GM19025 (cell line): Measurements from ENCODE around the gene BBX.

ENCODE experiments used
- ATAC-seq: cut with Tn5 transposase; IDR thresholded peaks from one replicate; pipeline ENCODE4 v1.9.1; 2021; ENCODE audit warnings: mild to moderate bottlenecking, low read depth, moderate library complexity; ENCODE audit not compliant: unreplicated experiment

BBX gene

DNA sequence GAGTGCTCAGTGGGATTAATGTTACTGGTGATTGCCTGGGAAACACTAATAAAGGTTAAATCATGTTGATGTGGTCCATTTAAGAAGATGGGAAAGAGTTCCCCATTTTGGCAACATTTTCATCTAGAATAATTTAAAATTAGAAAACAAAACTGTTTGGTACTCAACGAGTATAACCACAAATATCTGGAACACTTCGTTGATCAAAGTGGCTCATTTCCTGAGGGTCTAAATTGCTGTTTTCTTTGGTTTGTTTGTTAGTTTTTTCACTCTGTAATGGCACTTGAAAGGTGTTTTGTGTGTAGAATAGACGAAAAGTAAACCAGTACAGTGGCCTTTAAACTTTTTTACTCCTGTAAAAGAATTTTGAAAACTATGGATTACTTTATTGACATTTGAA, 73.9 kb downstream of the BBX start:
- ATAC-seq = no peak

DNA sequence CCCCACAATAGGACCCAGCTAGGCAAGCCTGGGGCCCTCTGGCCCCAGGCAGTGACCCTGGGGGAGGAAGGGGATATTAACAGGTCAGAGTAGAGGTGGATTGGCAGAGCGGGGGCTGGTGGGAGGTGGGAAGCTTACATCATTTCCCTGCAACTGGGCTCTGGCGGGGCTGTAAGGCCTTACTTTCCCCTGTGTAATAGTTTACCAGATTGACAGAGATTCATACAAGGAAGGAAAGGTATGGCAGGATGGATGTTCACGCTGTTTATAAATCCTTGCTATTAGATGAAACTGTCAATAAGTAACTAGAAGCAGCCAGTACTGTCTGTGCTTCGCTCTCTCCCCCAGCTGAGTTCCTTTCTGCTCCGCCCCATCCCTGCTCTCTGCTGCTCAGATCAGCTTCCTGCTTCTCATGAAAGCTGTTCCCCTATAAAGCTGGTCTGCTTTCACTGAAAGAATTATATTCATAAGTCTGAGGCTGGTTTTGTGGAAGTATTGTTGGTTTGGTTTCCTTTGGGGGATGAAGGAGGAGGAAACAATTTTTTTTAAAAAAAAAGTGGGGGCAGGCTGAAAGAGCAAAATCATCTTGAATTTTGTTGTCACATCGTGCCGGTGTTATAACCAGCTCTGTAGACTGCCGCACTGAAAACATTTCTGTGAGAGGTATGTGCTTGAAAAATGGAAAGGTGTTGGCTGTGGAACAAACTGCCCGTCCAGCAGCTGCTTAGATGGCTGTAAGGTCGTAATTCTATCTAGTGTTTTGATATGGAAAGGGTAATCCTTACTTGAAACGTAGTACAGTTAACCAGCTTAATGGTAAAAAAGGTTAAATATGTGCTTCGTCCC, 76.4 kb downstream of the BBX start:
- peak; percentile 92 for ATAC-seq

DNA sequence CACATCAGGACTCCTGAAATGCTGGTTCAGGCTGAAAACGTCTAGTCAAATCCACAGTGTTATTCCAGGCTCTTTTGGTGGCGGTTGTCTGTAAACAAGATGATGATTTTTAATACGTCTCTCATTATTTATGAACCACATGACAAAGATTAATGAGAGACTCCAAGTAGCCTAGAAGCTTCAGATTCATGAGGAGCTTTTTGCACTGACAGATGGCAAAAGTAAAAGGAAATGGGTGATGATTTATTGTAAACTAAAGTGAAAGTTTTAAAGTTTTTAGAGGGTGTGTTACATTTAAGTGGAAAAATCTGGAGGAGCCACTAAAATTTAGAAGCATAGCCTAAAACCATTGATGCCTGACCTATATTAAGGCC, 77.0 kb downstream of the BBX start:
- ATAC-seq = no peak

DNA sequence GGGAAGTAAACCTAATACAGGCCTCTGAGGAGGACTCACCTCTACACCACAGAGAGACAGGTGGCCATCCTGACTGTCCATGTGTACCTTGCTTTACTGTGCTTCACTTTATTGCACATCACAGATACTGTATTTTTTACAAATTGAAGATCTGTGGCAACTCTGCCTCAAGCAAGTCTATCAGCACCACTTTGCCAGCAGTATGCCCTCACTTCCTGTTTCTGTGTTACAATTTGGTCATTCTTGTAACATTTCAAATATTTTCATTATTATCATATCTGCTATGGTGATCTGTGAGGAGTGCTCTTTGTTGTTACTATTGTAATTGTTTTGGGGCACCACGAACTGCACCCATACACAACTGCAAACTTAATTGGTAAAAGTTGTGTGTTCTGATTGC, 78.0 kb downstream of the BBX start:
- no peak for ATAC-seq

DNA sequence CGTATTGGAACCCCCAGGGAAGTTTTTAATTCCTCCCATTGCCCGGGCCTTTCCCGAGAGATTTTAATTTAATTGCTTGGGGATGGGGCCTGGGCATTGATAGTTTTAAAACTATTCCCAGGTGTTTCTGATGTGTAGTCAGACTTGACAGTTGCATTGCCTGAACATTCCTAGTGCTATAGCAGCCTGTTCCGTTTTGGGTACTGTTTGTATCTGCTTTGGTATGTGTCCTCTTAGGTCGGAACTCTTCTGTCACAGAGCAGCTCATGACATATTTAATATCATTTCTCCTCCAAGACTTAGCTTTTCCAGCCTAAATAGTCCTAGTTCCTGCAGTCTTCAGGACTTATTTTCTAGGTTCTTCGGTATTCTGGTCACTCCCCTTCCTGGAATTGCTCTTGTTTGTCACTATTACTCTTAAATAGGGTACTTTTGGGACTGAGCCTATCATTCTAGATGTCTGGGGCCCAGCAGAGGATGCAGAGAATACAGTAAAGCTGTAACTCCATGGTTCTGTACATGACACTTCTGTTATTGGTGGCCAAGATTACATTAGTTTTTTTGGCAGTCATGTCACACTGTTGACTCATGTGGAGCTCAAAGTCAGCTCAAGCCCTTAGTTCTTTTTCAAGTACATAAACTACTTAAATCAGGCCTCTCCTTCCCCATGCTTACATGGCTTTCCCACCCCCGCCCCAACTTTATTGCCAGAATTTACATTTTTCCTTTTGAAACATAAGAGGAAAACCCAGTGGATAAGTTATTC, 81.5 kb downstream of the BBX start:
- ATAC-seq = no peak

DNA sequence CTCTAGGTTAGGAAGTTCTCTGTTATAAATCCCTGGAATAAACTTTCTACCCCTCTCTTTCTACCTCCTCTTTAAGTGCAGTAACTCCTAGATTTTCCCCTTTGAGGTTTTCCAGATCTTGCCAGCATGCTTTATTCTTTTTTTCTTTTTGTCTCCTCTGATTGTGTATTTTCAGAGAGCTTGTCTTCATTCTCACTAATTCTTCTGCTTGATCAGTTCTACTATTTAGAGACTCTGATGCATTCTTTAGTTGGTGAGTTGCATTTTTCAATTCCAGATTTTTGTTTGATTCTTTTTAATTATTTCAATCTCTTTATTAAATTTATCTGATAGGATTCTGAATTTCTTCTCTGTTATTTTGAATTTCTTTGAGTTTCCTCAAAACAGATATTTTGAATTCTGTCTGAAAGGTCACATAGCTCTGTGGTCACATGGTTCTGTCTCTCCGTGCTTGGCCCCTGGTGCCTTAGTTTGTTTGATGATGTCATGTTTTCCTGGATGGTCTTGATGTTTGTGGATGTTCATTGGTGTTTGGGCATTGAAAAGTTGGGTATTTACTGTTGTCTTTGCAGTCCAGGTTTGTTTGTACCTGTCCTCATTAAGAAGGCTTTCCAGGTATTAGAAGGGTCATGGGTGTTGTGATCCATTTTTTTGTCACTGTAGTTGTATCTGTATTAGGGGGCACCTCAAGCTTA, 89.2 kb downstream of the BBX start:
- no peak for ATAC-seq

DNA sequence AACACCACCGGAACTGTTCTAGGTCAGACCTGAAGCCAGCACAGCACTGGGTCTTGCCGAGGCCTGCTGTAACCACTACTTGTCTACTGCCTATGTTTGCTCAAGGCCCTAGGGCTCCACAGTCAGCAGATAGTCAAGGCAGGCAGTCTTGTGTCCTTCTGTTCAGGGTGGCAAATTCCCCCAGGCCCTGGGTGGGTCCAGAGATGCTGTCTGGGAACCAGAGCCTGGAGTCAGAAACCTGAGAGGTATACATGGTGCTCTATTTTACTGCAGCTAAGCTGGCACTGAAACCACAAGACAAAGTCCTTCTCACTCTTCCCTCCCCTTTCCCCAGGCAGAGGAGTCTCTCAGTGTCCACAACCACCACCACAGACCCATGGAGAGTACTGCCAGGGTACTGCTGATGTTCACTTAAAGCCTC, 89.9 kb downstream of the BBX start:
- ATAC-seq = no peak

DNA sequence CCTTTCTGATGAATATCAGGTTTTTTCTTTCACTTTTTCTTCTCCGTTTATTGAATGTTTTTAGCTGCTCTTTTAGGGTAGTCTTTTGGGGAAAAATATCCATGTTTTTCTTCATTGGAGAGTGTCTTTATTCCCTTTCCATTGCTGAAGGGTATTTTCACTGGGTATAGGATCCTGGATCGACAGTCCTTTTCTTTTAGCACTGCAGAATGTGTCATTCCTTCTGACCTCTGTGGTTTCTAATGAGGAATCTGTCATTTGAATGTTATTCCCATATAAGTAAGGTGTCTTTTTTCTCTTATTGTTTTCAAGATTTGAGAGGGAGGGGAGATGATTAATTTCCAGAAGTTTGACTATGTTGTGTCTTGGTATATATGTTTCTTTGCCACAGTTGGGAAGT, 96.8 kb downstream of the BBX start:
- no peak for ATAC-seq

DNA sequence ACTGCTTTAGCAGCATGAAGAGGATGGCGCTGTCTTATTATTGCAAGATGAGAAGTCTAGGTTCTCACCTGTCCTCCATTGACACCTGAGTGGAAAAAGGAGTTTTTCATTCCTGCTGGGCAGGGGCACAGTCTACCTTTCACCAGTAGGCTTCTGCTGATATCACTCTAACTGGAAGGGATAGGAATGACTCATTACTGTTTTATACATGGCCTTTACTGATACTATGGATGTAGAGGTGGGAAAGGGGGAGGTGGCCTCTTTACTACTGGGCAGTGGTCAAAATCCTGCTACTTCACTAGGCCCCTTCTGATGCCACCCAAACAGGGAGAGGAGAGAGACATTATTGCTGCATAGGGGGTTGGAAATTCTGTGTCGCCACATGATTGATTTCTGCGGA, 97.8 kb downstream of the BBX start:
- no peak for ATAC-seq

DNA sequence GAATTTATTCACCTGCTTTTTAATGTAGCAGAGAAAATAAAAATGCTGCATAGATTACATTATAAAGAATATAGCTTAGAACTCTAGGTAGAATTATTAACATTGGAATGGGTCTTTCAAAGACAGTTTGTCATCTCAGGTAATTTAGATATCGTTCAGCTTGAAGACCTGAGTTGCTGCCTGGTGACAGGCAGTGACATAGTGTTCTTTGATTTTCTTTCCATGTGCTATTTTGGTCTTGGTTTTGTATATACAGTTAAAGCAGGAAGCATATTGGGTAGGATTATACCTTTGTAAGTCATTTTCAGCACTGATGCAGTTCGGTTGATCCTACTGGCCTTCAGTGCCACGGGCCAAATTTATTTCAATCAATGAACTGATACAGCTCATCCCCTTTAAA, 98.7 kb downstream of the BBX start:
- ATAC-seq = no peak

DNA sequence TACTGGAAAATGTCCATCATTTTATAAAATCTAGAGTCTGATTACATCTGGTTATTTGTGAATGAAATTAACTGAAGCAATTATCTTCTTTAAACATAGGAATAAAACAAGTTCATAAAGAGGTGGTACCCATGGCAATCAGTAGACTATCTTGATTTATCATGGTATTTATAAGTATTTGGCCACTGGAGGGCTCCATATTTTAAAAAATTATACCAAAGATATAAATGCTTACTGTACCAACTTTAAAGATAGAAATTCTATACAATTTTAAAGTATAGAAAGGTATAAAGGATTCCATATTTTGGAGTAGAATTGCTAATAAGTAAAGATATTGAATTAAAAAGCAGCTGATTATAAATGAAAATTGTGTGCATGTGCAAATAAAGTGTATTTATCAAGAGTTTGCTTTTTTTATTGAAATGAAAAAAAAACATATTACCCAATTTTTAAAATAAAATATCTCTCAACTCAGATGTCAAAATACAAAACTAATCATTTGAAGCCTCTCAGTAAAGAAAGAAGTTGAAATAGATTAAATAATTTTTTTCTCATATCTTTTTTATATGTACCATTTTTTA, 105.3 kb downstream of the BBX start:
- no peak for ATAC-seq

DNA sequence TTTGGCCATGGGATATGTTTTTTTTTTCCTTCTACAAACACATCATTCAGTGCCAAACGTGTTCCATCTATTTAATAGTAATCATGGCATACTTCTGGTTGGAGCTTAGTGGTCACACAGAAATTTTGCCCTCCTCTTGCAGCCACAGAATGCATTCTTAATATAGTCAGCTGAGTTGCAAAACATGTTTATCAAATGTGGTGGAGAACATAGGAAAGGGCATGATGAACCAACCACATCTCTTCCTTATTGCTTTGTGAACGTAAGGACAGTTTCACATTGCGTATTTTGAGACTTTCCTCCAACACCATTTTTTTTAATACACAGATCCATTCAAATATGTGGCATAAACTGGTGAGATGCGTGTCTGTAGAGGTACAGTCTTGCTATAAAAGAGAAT, 106.8 kb downstream of the BBX start:
- no peak for ATAC-seq

DNA sequence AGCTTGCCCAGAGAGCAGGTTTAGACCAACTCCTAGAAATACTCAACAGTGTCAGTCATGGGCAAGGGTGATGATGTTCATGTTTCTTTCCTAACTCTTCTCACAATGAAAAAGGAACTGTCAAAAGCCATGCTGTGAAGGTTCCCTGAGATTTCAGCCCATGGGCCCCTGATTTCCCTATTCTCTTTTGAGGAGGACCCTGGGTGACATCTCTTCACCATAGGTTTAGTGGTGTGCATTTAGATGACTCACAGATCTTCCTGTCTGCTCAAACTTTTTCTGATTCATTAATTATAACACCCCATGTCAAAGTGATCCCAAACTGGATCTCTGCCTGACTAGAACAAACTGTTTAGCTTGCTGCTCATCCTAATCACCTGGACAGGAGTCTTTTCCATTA, 108.0 kb downstream of the BBX start:
- no peak for ATAC-seq

DNA sequence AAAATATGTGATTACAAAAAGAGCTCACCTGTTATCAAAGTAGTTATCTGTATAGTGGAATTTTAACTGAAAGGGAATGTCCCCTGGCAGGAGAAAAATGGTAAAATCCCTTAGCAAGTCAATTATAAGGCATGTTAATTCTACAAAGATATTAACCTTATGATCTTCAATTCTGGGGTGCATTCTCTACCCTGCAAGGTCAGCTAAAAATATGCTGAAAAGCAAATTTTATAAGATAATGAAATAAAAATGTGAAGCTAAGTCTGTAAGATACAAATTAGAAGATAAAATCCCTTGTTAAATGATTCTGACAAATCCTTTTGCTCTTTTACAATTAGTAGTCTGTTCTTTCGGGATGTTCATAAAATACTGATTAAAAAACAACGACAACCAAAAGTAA, 109.8 kb downstream of the BBX start:
- ATAC-seq = no peak

DNA sequence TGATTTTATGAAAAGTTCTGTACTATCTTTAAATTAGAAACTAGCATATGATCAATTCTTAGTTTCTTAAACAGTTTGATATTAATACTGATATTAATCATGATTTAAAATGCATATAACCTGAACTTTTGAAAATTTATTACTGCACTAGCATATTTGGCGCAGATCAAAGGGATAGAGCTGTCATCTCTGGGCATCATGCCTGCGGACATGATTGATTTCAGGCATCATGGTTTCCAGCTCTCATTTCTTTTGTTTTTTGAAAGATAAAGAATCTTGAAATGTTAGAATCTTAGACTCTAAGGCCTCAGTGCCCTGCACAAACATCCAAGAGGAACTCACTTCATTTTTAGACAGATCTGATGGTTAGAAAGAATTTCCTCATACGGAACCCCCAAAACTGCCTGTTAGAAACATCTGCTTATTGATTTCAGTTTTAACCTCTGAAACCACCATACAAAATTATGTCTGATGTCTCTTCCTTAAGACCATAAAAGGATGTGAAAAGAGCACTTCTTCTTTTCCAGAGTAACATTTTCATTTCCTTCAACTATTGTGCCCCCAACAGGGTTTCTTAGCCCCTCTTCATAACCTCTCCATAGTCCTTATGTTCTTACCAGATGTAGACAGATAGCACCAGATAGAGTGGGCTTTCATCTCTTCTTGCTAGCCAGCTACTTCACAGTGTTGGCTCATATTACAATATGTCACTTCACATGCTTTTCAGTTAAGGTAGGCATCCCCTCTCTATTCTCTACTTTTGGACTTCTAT, 110.8 kb downstream of the BBX start:
- ATAC-seq = peak; percentile 95

DNA sequence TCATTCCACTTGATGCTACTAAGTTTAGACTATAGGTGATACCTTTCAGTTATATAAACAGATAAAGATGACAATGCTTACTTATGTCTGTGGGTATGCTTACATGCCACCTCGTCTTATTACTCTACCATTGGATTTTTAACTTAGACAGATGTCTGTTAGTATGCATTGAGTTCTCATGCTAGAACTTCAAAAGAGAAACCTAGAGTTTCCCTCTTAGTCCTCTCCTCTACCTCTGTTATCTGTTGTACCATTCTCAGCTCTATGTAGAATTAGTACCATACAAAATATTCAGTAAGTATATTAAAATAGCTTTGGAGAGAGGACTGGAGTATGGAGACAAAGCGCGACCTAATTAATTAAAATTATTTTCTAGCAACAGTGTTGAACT, 111.3 kb downstream of the BBX start:
- ATAC-seq = peak; percentile 9

DNA sequence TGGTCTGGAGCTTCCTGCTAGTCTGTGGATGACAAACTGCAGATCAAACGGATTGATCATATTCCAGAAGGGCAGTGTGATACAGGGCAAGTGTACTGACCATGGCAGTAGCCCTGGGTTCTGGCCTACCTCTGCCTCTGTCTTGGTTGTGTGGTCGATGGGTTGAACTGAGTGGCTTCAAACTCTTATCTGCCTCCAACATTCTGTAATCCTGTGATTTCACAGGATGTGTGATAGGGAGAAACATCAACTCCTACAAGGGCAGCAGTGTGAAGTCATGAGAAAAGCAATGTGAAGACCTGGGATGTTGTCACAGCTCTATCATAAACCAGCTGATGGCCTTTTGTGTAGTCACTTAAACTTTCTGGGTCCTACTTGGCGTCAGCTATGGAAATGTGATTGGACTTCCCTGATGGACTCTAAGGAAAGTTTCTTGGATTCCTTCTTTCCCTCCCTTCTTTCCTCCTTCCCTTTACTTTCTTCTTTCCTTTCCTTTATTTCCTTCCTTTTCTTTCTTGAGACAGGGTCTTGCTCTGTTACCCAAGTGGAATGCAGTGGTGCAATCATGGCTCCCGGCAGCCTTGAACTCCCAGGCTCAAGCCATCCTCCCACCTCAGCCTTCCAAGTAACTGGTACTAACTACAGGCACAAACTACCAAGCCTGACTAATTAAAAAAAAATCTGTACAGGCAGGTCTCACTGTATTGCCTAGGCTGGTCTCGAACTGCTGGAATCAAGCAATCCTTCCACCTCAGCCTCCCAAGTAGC, 114.8 kb downstream of the BBX start:
- no peak for ATAC-seq

DNA sequence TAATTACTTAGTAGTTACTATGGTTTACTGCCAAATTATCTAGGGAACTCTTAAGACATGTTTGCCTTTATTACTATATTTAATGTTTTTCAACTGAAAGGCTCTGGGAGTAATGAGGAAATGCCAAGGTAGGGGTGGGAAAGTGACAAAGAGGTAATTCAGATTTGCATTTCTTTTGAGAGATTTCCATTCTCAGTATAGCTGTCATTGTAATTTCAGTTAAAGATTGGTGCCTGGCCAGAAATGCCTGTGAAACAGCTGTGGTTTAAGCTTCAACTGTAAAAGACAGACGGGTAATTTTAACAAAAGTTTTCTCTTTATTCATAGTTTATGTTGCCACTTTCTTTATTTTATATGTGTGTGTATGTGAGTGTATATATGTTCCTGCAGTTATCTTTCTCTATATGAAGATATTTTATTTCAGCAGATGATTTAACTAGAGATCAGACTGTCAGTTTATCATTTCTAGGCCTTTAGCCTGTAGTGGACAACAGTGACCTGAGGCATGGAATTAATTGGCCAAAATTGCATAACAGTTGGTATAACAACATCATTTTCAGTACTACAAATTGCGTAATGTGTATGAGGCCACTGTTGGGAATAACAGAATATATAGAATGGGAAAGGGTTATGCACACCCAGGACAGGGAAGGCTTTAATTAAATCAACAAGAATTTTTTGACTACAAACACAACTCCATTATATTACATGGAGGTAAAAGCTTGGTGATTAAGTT, 119.0 kb downstream of the BBX start:
- ATAC-seq = no peak
